NB4 (cell line): ENCODE data around the gene GPR3.

ENCODE experiments used
- DNase-seq: peaks from one replicate; pipeline ENCODE4 v3.0.0; 2010; ENCODE audit warnings: low read depth
- H3K4me3 ChIP-seq: one replicate; pipeline ENCODE4 v1.5.1; 2011; ENCODE audit warnings: mild to moderate bottlenecking, low read depth, low read length, moderate library complexity
- CTCF ChIP-seq: IDR thresholded peaks from one replicate; pipeline ENCODE4 v1.5.1; 2012; ENCODE audit warnings: low read depth, low read length
- MYC ChIP-seq: IDR thresholded peaks from 2 replicates; pipeline ENCODE4 v1.6.1; 2011; ENCODE audit warnings: low read depth, low read length
- POLR2A ChIP-seq: IDR thresholded peaks from 2 replicates; pipeline ENCODE4 v1.6.1; 2011; ENCODE audit warnings: mild to moderate bottlenecking; ENCODE audit not compliant: insufficient read length; ENCODE audit errors: extremely low read depth
- TF ChIP-seq, protein P1 (sequence below): IDR thresholded peaks from 2 replicates; pipeline ENCODE4 v1.6.1; 2011; ENCODE audit warnings: low read depth, low read length

GPR3 gene

DNA sequence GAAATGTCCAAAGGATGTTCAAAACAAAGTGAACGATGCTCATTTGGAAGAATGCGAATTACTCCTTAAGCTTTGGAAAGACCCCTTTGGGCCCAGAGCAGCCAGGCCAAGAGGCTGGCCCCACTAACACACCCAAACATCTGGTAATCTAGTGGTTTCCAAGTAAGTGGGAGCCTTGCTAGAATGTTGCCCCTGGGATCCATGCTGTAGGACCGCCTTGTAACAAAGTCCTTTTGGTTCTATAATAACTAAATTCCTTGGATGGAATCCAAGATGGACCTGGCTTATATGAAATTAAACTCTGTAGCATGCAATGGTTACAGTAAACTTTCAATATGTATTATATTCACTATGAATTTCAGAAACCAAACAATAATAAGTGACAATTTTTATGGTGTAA is 25.3 kb downstream of the GPR3 start:
- TF ChIP-seq CTCF (no peak), MYC (no peak), POLR2A (no peak)
- TF ChIP-seq, protein P1, sequence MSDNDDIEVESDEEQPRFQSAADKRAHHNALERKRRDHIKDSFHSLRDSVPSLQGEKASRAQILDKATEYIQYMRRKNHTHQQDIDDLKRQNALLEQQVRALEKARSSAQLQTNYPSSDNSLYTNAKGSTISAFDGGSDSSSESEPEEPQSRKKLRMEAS = no peak
- H3K4me3 ChIP-seq = no peak overlapping the region

DNA sequence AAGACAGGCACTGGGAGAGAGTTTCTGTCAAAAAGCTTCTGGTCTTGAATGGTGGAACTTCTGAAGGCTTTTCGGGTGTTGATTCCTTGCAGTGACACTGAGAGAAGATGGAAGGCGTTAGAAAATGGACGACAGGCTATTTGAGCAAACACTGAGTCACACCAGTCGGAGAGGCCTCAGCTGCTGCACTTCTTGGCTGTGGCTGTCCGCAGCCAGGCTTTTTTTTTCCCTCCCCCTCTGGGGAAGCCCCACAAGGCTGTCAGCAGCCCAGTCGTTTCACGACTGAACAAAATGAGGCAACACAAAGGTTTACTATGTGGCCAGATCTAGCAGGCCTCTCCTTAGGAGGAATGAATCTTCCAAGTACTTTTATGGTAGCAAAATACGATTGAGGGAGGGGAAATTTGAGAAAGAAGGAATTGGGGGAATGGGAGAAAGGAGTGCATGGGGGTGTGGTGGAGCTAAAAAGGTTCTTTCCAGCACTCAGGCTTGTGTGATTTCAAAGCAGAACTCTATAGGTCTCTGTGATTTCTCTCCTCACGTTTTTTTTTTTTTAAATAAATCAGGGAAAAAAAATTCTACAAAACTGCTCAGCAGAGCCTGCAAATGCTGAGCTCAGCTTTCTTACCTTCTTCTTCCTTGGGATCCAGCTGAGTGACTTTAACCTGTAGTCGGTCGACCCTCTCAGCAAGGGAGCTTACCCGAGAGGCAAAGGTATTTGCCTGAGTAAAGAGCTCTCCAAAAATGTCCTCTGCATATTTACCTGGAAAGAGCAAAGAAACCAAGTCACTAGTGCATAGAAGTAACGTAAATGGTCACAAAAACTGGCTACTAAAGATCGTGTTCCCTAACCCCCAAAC is 26.1 kb downstream of the GPR3 start:
- DNase-seq = peak; percentile 92
- no peak overlapping the region for H3K4me3 ChIP-seq
- no peak for TF ChIP-seq MYC
- TF ChIP-seq, protein P1 = no peak
- no peak for TF ChIP-seq POLR2A
- no peak for TF ChIP-seq CTCF

More for the DNA sequence above, 25.3 kb downstream of the GPR3 start:
- DNase-seq = no peak

- no peak for DNase-seq
- H3K4me3 ChIP-seq = no peak overlapping the region
- no peak for TF ChIP-seq CTCF
- no peak for TF ChIP-seq POLR2A
- TF ChIP-seq, protein P1 = no peak
Measured at GRCh38 chr1:27423709-27424108, 31.3 kb downstream of the GPR3 start.

GRCh38 chr1:27427329-27427728 is 34.9 kb downstream of the GPR3 start:
- no peak overlapping the region for H3K4me3 ChIP-seq
- no peak for TF ChIP-seq POLR2A
- TF ChIP-seq MYC = no peak
- TF ChIP-seq, protein P1 = no peak
- no peak for TF ChIP-seq CTCF
- DNase-seq = no peak

DNA sequence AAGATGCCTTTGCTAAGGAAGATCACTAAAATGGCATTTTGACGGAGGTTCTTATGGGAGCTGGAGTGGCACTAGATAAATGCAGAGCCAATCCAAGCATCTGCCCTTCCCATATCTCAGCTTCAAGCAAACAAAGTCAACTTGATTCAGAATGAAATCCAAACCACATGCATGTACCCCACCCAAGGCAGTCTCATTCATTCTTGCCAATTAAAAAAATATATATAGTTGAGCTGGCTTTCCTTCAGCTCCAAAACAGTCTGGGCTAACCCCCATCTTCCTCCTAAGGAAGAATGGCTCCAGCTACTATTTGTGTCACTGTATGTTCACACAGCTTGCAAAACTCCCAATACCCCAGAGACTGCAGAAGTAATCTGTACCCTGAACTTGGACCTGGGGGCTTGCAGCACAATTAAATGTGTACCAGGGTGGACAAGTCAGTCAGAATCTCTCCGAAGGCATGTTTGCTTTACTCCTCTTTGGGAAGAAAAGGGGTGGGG is 35.4 kb downstream of the GPR3 start:
- H3K4me3 ChIP-seq = no peak overlapping the region
- DNase-seq = no peak
- TF ChIP-seq POLR2A (no peak), MYC (no peak)
- TF ChIP-seq, protein P1 = no peak

- H3K4me3 ChIP-seq = peak overlapping the region; percentile 27
- peak; percentile 88 for DNase-seq
- TF ChIP-seq, protein P1 = no peak
- no peak for TF ChIP-seq POLR2A
- no peak for TF ChIP-seq CTCF
- no peak for TF ChIP-seq MYC
Measured at GRCh38 chr1:27428316-27429028, 36.0 kb downstream of the GPR3 start.
